NCI-H748 (cell line): ENCODE measurements around the gene DBET.
"Not testable (repeated sequence)": the region's sequence is repeated elsewhere in the genome, so short reads cannot be mapped to it uniquely, and the experiment has no call there.

Experiments
- DNase-seq: peaks from one replicate; lab custom pipeline; 2025; ENCODE audit not compliant: unreplicated experiment; lab: John Stamatoyannopoulos, UW

Gene DBET

DNA sequence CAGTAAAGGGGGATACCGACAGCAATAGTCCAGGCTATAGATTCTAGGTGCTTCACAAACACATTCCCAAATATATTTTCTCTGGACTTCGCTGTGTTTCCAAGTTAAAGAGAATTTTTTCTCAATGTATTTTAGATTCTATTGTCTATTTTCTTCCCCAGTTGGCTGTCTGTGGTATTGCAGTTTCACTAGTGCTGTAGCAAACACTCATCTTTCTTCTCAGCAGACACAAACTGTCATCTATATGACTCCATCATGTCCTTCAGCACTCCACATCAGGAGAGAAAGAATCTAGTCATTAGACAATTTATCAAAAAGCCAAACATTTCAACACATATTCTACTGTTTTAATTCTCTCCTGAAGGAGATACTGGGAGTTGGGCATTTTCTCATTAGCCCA, at the start of gene DBET:
DBET (plus strand) TSS at position 161 of the 400 bp plus-strand sequence.
- DNase-seq: not testable (repeated sequence)

DNA sequence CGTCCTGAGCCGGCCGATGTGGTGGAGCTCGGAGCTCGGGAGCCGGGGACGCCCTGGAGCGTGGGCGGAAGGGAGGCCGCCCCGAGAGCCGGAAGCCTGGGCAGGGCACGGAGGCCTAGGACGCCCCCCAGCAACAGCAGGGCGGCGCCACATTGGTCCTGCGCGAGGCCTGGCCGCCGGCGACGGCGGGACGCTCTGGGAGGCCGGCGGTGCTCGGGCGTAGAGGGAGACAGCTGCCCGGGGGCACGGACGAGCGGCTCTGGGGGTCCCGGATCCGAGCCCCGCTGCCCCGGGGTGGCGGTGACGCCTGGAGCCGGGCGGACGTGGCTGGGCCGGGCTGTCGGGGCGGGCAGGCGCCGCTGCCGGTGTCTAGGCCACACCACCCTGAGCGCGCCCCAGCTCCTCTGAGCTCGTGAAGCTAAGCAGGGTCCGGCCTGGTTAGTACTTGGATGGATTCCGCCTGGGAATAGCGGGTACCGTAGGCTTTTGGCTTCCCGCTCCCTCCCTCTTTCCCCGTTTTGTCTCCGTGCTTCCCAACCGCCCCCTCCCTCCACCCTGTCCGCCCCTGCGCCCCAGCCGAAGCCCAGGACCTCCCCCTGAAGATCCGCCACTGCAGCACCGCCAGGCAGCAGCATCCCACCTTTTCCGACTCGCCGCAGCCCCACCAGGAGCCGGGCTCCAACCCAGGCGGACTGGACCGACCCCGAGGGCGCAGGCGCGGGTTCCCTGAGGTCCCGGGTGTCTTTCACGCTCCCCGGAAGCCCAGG, 49.3 kb upstream of the DBET start:
- no peak for DNase-seq

DNA sequence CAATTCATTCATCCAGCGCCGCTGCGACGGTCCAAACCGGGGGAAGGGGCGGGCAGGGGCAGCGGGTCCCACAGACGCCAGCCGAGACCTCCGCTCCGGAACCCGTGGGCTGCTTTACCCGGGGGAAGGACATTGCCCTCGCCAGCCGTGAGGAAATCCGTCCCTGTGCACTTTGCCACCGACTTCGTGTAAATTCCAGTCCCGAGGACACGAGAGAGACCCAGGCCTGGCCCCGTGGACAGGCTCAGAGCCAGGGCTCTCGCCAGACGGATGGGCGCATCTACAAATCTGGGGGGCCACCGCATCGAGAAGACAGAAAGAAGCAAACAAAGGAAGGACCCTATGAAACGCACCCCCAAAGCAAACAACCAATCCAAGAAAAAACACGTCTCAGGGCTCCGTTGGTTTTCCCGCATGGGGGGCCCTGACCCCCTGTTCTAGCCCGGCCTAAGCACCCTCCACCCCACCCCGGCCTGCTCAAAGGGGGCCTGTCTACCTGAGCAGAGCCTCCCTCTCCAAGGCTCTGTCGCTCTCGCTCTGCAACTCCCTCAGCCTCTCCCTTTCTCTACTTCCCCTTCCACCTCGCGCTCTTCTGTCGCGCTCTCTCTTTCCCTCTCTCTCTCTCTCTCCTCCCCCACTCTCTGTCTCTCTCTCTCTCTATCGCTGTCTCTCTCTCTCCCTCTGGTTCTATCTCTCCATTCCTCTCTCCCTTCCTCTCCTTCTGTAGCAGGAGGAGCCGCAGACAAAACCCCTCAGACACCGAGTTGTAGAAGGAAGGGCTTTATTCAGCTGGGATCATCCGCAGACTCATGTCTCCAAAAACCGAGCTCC, 48.5 kb upstream of the DBET start:
- DNase-seq: no peak

DNA sequence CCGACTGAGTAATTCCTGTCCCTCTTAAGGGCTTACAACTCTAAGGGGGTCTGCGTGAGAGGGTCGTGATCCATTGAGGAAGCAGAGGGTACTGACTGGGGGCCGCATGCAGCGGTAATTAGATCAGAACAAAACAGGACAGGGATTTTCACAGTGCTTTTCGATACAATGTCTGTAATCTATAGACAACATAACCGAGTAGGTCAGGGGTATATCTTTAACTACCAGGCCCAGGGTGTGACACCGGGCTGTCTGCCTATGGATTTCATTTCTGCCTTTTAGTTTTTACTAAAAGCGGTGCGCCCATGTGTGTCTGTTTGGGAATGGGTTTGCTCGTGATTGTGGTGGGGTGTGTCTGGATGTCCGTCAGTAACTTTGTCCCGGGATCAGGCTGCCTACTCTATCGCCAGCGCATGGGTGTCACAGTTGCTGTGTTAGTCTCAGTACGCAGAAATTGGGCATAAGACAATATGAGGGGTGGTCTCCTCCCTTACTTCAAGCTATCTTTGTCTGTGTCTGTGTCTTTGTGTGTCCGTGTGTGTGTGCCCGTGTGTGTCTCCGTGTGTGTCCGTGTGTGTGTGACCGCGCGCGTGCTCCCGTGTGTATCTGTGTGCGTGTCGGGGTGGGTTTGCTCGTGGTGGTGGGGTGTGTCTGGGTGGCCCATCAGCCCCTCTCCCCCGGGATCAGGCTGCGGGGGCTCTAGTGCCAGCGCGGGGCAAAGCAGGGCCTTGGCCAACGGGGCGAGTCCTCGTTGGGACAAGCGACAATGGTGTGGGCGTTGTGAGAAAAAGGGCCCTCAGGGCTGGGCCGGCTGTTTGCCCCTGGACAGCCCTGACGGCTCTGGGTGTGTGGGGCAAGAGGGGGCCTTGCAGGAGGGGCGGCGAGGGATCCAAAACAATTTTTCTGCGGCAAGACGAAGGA, 47.7 kb upstream of the DBET start:
- DNase-seq: no peak

DNA sequence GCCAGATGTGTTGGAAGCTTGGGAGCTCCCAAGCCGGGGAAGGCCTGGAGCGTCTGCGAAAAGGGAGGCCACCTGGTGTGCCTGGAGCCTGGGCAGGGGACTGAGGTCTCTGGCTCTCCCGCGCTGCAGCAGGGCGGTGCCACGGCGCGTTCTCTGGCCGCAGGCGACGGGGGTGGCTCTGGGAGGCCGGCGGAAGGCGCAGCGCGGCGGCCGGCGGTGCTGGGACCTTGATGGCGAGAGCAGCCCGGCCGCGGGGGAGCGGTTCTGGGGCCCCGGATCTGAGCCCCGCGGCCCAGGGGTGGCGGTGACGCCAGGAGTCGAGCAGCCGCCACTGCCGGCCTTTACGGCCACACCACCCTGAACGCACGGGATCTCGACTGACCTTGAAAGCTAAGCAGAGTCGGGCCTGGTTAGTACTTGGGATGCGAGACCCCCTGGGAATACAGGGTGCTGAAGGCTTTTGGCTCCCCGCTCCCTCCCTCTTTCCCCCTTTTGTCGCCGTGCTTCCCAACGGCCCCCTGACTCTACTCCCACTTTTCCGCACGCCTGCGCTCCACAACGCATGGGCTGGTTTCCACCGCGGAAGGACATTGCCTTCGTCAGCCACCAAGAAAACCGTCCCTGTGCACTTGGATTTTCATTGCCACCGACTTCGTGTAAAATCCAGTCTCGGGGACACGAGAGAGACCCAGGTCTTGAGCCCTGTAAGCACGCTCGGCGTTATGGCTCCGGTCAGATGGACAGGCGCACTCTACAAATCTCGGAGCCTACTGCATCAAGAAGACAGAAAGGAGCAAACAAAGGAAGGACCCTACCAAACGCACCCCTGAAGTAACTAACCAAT, 46.7 kb upstream of the DBET start:
- DNase-seq: no peak

DNA sequence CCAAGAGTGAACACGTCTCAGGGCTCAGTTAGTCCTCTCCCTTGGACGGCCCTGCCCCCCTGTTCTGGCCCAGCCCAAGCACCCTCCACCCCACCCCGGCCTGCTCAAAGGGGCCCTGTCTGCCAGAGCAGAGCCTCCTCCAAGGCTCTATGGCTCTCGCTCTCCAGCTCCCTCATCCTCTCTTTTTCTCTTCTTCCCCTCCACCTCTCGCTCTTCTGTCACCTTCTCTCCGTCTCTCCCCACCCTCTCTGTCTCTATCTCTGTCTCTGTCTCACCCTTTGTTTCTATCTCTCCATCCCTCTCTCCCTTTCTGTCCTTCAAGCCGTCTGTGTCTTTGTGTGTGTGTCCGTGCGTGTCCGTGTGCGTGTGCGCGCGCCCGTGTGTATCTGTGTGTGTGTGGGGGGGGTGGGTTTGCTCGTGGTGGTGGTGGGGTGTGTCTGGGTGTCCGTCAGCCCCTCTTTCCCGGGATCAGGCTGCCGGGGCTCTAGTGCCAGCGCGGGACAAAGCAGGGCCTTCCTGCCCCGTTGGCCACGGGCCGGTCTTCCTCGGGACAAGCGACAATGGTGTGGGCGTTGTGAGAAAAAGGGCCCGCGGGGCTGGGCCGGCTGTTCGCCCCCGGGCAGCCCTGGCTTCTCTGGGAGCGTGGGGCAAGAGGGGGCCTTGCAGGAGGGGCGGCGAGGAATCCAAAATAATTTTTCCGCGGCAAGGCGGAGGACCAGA, 45.9 kb upstream of the DBET start:
- DNase-seq: no peak

DNA sequence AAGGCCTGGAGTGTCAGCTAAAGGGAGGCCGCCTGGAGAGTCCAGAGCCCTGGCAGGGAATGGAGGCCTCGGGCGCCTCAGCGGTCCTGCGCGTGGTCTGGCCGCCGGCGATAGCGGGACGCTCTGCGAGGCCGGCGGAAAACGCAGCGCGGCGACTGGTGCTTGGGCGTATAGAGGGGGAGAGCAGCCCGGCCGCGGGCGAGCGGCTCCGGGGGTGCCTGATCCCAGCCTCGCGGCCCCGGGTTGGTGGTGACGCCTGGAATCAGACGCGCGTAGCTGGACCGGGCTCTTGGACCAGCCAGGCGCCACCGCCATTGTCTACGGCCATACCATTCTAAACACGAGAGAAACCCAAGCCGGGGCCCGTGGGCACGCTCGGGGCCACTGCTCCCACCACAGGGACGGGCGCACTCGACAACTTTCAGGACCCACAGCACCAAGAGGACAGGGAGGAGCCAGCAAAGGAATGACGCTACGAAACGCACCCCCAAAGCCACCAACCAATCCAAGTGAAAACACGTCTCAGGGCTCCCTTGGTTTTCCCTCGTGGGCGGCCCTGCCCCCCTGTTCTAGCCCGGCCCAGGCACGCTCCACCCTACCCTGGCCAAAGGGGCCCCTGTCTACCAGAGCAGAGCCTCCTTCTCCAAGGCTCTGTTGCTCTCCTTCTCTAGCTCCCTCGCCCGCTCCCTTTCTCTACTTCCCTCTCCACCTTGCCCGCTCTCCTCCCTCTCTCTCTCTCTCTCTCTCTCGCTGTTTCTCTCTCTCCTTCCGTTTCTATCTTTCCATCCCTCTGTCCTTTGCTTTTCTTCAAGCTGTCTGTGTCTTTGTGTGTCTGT, 45.1 kb upstream of the DBET start:
- no peak for DNase-seq

DNA sequence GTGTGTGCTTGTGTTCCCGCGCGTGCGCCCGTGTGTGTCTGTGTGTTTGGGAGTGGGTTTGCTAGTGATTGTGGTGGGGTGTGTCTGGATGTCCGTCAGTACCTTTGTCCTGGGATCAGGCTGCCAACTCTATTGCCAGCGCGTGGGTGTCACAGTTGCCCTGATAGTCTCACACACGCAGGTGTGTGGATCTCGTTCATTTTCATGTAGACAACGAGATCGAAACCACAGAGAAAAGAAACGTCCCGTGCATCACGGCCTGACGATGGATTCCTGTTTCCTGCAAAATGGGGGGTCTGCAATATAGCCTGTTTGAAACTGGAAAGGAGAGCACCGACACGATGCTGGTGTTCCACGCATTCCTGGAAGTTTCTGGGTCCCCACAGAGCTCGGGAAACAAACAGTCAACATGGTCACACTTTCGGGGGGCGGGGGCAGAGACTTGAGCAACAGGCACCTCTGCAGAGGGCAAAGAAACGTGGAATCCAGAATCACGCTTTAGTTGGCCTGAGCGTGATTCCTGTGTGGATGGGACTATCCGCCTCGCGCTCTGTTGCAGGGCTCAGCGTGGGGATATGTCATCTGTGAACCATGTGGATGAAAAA, 44.3 kb upstream of the DBET start:
- not testable (repeated sequence) for DNase-seq

DNA sequence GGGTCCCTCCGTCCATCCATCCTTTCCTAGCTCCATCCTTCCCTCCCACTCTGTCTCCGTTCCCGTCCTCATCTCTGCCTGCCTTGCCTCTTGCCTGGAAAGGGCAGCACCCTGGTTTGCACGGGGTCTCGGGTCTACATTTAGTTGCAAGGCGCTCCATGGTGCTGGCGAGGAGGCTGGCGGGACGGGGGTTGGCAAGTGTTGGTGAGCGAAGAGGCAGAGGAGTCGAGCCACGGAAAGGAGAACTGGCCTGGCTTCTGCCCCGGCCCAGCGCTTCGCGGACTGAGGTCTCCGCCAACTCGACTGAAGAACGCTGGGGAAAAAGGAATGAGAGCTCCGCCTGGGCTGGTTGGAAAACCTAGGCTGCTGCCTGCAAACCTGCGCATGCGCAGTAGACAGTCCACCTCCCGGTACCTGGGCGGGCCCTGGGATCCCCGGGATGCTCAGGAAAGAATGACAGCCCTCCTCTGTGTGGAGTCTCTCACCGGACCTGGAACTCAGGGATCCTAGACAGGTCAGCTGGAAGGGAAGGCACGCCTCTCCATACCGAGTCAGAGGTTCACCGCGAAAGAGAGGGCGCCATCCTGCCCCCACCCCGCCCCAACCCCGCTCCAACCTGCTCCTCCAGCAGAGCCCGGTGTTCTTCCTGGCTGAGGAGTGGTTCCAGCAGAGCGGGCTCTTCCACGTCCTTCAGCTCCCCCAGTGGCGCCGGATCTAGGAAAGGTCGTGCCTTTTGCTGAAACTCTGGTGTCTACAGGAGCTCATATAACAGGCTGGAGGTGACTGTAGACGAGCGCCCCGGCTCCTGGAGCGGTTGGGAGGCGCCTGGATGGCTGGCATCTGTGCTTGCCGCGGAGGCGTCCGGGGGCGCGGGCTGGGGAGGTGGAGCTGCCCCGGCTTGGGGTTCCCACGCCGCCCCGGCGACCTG, 43.2 kb upstream of the DBET start:
- DNase-seq: no peak

DNA sequence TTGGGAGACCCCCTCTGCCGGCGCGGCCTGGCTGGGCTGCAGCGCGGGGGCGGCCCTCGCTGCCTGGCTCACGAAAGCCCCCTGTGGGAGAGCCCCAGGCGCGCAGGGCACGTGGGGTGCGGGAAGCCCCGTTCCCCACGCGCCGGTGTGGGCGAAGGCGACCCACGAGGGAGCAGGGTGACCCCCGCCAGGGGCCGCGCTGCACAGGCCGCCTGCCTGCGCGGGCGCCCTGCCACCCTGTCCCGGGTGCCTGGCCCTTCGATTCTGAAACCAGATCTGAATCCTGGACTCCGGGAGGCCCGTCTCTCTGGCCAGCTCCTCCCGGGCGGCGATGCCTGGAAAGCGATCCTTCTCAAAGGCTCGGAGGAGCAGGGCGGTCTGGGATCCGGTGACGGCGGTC, 42.3 kb upstream of the DBET start:
- DNase-seq: not testable (repeated sequence)

DNA sequence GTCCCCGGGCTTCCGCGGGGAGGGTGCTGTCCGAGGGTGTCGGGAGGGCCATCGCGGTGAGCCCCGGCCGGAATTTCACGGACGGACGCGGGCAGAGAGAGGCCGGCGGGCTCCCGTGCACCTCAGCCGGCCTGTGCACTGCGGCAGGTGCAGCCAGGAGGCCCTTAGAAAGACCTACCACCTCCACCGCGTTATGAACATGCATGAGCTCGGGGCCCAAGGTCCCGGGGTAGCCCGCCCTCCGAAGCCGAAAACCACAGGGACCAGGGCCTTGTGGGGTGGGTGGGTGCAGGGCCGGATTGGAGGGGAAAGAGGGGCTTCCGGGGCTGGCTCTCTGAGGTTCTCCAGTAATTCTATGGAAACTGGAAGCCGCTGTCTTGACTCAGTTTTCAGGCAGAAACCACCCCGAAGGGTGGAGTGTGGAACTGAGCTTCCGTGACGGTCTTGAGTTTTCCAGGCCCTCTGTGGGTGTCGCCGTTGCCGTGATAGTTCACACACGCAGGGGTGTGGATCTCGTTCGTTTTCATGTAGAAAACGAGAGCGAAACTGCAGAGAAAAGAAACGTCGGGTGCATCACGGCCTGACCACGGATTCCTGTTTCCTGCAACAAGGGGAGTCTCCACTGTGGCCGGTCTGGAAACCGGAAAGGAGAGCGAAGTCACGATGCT, 41.6 kb upstream of the DBET start:
- DNase-seq: not testable (repeated sequence)

DNA sequence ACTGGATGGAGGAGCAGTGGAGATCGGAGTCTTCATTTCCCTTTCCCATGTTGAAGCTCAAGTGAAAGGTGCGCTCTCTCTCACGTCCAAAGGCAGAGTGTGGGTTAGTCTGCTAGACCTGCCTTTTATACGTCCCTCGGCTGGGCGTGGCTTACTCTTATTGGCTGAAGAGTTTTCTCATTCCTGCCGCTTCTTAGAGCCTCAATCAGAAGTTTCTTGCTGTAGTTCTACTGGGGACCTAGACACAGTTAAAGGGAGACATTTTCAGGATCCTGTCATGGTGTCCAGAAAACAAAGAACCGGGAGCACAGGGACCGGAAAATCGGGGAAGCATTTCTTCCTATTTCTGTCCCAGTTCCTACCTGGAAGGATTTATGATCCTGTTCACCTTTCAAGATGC, 37.1 kb upstream of the DBET start, which contains the start of gene FRG2:
FRG2 (minus strand) TSS at position 101 of the 400 bp plus-strand sequence; CDS start at position 49, 52 bp downstream.
- not testable (repeated sequence) for DNase-seq

DNA sequence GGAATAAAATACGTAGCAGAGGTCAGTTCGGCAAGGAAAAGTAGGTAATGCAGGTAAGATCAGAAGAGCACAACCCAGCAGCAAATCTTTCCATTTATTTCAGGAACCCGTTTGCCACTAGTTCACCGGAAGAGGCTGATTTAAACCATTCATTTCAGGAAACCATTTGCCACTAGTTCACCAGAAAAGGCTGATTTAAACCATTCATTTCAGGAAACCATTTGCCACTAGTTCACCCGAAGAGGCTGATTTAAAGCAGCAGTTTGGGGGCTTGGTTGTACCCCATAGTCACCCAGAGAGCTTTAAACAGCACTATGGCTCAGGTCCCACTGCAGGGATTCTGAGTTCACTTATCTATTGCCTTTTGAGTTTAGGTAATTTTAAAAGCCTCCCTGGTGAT, 33.0 kb upstream of the DBET start:
- not testable (repeated sequence) for DNase-seq

DNA sequence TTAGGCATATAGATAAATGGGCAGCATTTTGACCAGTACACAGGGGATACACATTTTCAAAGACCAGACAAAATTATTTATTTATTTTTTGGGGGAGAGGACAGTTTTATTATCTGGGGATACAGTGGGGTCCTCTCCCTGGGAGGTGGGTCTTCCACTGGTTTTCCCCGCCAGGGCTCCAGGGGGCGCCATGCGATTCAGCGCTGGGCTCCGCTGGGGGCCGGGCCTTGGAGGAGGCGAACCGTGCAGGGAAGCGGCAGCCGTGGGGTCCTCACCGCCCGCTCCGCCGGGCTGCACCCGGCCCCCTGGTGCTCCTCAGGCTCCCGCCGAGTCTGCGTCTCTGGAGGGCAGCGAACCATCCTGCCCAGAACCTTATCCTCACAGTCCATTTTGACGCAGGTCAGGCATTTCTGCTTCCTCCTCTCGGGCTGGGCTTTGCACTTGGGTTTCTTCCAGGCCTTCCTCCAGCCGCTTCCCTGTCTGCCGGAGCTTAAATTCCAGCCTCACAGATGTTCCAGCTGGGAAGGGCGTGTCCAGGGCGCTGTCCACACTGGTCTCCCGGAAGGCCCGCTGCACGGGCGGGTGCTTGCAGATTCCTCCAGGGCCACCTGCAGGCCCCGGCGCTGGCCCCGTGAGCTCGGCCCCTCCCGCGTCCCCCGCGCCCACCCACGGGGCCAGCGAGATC, 26.5 kb upstream of the DBET start:
- not testable (repeated sequence) for DNase-seq

DNA sequence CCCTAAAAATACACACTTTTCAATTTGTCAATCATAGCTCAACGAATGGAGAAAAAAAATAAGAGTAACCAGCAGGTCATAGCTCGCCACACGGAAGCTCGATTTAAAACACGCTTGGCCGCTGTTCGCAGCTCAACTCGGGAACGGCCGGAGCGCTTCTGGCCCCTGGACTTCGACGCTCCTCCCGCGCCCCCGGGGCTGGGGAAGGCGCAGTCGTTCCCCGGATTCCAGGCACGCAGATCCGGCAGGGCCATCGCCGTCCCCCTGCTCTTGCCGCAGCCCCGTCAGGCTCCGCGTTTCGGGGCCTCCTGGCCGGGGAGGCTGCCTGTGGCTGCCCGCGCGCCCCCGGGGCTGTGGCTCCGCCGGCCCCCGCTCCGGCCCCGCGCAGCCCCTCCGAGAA, 23.4 kb upstream of the DBET start:
- DNase-seq: not testable (repeated sequence)

DNA sequence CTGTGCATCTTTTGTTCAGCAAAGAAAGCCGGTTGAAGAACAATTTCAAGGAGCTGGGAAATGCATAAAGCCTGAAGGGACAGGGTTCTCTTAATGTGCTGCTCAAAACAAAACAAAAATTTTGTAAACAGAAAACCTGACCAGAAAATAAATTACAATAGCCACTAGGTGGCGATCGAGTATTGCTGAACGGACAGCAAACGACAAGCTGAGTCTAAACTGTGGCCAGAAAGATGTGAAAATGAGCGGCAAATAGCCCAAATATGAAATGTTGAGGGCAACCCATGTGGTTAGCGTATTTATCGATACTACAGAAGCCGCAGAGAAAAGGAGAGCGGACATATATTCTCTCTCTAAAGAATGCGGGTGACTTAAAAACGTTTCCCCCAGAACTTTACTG, 16.7 kb upstream of the DBET start:
- DNase-seq: not testable (repeated sequence)
